Left lung (tissue), 10 donors: ENCODE data around the gene C1QTNF8. TPM values are rescaled to one million over a fixed set of nuclear protein-coding genes. Genes with fewer than 3 reads are reported as not detected.
A peak's percentile ranks its signal among the peaks of the same experiment; 100 is the strongest.

Experiments
- ATAC-seq: fragments of 200-7000 bp; cut with Tn5 transposase; one replicate; pipeline ENCODE4 v1.9.1; 2020; ENCODE audit warnings: moderate library complexity
- DNase-seq, 4 donors: peaks; one replicate each; pipeline ENCODE4 v3.0.0-alpha.2; 2013 to 2020
- H3K27ac ChIP-seq, 2 donors: fragments of 200-600 bp; sonication (generic) in 1 of 2; one replicate each; pipeline versions ENCODE4 v1.5.0 to v1.8.0; 2020 to 2021
- H3K27me3 ChIP-seq, 2 donors: fragments of 200-600 bp; sonication (generic) in 1 of 2; one replicate each; pipeline versions ENCODE4 v1.5.0 to v1.8.0; 2020 to 2021
- H3K36me3 ChIP-seq, 2 donors: fragments of 200-600 bp; sonication (generic) in 1 of 2; one replicate each; pipeline versions ENCODE4 v1.5.0 to v1.8.0; 2020 to 2021
- H3K4me1 ChIP-seq, 2 donors: fragments of 200-600 bp; one replicate each; pipeline ENCODE4 v1.8.0; 2021
- H3K4me3 ChIP-seq, 2 donors: fragments of 200-600 bp; sonication (generic) in 1 of 2; one replicate each; pipeline versions ENCODE4 v1.5.0 to v1.8.0; 2020 to 2021; ENCODE audit warnings: mild to moderate bottlenecking in 1 of 2
- H3K9me3 ChIP-seq, 2 donors: fragments of 200-600 bp; sonication (generic) in 1 of 2; one replicate each; pipeline versions ENCODE4 v1.5.0 to v1.8.0; 2020 to 2021
- intact Hi-C, 2 donors: fragments of 100-400 bp; cut with DNase I; formaldehyde crosslinking; loops; one replicate each; pipeline versions ENCODE4 v1.11.2 to v1.14.2; 2022
- polyA plus RNA-seq, 6 donors: library from polyadenylated mRNA; unstranded; fragments of 120-200 nt; gene quantifications; one replicate each; pipeline ENCODE4 v1.2.1, GENCODE V29; 2013; ENCODE audit not compliant: insufficient read length in 6 of 6
- total RNA-seq, 2 donors: library from RNA; stranded (reverse); fragmentation: NEBNext Ultra II Directional; extraction: Animal tissue kit (Norgen Biotek cat#: 25700); gene quantifications; one replicate each; pipeline ENCODE4 v1.2.1, GENCODE V29; 2021
- TF ChIP-seq, protein P1 (sequence below), 2 donors: fragments of 200-600 bp; sonication (generic) in 1 of 2; IDR thresholded peaks; one replicate each; pipeline versions ENCODE4 v1.5.0 to v1.8.0; 2021; ENCODE audit warnings: antibody characterized with exemption in 2 of 2
- donor health status: DM: no; HTN: yes; CAD: no.
- donor health status: DM: no; HTN: no; CAD: no.

The C1QTNF8 gene
- total and polyA plus RNA-seq, 8 donors: 0.10 to 0.23 (median 0.10) TPM; not detected in 5

DNA sequence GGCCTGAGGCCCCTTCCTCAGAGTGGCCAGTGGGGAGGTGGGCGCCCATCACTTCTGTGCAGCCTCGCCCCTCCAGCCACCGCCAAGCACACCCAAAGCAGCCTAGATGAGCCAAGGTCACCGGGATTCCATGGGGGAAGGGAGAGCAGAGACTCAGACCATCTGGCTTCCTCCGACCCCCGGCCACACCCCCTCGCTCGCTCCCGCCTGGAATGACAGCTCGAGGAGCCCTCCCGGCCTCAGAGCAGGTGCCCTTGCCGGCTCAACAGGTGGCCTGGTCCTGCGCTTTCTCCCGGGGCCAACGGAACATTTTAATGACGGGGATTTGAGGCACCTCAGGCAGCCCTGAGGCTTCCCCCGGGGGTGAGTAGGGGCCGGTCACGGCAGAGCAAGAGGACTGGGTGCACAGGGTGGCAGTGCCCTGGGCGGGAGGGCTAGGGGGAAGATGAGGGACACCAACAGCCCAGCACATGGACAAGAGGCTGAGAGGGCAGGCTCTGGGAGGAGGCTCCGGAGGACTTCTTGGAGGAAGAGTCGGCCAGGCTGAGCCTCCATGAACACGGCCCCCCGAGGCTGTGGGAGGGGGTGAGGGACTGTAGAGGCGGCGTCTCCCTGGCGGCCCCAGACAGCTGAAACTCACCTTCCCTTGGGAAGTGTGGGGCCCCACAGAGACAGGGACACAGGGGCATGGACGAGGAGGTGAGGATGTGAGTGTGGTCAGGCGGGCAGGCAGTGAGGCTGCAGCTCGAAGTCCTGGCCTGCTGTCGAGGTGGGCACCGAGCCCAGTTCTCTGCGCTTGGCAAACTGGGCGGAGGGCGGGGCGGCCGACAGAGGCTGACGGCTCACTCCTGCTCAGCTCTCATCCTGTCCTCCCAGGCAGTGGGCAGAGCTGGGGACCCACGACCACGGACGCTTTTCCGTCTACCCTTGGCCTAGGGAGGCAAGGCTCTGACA is 12.5 kb upstream of the C1QTNF8 start:
- DNase-seq: no peak
- Histone ChIP-seq H3K9me3 (no peaks in the 10 kb centered on the region), H3K36me3 (no peaks in the 10 kb centered on the region), H3K4me1 (no peaks in the 10 kb centered on the region), H3K27ac (no peak overlapping the region), H3K4me3 (no peak overlapping the region), H3K27me3 (peaks cover 2 to 99% of the 10 kb centered on the region in 2 donors)
- intact Hi-C loops: no loop called here
- ATAC-seq: no peak
- TF ChIP-seq, protein P1, sequence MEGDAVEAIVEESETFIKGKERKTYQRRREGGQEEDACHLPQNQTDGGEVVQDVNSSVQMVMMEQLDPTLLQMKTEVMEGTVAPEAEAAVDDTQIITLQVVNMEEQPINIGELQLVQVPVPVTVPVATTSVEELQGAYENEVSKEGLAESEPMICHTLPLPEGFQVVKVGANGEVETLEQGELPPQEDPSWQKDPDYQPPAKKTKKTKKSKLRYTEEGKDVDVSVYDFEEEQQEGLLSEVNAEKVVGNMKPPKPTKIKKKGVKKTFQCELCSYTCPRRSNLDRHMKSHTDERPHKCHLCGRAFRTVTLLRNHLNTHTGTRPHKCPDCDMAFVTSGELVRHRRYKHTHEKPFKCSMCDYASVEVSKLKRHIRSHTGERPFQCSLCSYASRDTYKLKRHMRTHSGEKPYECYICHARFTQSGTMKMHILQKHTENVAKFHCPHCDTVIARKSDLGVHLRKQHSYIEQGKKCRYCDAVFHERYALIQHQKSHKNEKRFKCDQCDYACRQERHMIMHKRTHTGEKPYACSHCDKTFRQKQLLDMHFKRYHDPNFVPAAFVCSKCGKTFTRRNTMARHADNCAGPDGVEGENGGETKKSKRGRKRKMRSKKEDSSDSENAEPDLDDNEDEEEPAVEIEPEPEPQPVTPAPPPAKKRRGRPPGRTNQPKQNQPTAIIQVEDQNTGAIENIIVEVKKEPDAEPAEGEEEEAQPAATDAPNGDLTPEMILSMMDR (IDR thresholded peaks at IDR 0.05): no peak

DNA sequence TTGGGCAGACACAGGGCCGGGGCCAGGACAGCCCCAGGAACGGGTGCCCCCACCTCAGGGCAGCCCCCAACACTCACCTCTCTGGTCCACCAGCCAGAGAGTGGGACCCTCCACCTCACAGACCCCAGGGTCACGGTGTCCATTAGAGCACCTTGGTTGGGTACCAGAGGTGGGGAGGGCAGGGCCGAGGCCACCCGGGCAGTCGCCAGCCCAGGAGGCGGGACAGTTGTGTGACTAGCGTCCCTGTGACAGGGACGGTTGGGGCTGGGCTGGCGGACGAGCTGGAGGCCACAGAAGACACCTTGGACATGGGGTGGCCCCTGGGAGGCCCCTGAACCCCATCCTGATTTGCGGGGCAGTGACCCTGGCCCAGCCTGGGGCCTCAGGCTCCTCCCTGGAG is 11.7 kb upstream of the C1QTNF8 start:
- no peak for ATAC-seq
- H3K36me3 ChIP-seq: no peaks in the 10 kb centered on the region
- no peaks in the 10 kb centered on the region for H3K9me3 ChIP-seq
- peaks cover 0 to 3% of the 10 kb centered on the region in 2 donors for H3K4me1 ChIP-seq
- H3K4me3 ChIP-seq: no peak overlapping the region
- no peak overlapping the region for H3K27ac ChIP-seq
- DNase-seq: no peak
- H3K27me3 ChIP-seq: peaks cover 8 to 99% of the 10 kb centered on the region in 2 donors
- TF ChIP-seq, protein P1 (IDR thresholded peaks at IDR 0.05): no peak
- intact Hi-C loops: loop anchor here in 1 of 2 donors (2.0 kb wide), 1 partner anchor 87 kb away; no protein-coding TSS in a partner anchor

DNA sequence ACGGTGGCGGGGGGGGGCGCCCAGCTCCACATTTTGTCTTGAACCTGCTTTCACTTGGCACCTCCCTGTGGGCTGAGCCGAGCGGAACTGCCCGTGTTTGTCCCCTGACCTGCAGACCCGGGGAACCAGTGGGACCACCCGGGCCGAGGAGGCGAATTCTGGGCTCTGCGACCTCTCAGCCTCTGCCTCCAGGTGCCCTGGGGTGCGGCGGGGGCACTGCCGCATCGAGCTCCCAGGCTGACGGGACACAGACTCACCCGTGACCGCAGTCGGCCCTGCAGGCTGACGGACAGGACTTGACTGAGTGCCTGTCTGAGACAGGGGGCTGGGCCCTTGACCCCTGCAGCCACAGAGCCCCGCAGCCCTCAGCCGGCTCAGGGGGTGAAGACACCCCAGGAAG is 11.1 kb upstream of the C1QTNF8 start:
- intact Hi-C loops: loop anchor here in 1 of 2 donors (2.0 kb wide), 1 partner anchor 88 kb away; no protein-coding TSS in a partner anchor
- TF ChIP-seq, protein P1 (IDR thresholded peaks at IDR 0.05): no peak
- H3K9me3 ChIP-seq: no peaks in the 10 kb centered on the region
- H3K36me3 ChIP-seq: no peaks in the 10 kb centered on the region
- peaks cover 8 to 97% of the 10 kb centered on the region in 2 donors for H3K27me3 ChIP-seq
- DNase-seq: no peak
- H3K27ac ChIP-seq: no peak overlapping the region
- H3K4me3 ChIP-seq: no peak overlapping the region
- no peak for ATAC-seq
- peaks cover 0 to 3% of the 10 kb centered on the region in 2 donors for H3K4me1 ChIP-seq

DNA sequence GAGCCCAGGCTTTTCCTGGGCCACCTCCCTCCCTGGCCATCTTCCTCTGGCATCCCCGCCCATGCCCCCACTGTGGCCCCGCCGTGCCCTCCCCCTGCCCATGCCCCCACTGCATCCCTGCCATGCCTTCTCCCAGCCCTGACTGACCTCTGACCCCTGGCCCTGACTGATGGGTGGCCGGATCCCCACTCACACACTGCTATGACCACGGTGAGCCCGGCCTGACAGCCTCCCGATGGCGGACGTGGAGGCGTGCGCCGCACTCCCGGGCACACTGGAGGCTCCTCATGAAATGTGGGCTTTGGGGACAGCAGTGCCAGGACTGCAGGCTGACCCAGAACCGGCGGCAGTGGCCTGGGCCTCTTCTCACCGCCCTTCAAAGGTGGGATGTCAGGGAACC is 10.6 kb upstream of the C1QTNF8 start:
- intact Hi-C loops: loop anchor here in 1 of 2 donors (2.0 kb wide), 1 partner anchor 88 kb away; no protein-coding TSS in a partner anchor
- no peak for DNase-seq
- peaks cover 8 to 97% of the 10 kb centered on the region in 2 donors for H3K27me3 ChIP-seq
- H3K4me1 ChIP-seq: peaks cover 0 to 3% of the 10 kb centered on the region in 2 donors
- ATAC-seq: no peak
- H3K36me3 ChIP-seq: no peaks in the 10 kb centered on the region
- H3K27ac ChIP-seq: no peak overlapping the region
- H3K9me3 ChIP-seq: no peaks in the 10 kb centered on the region
- TF ChIP-seq, protein P1 (IDR thresholded peaks at IDR 0.05): peak in 1 of 2 donors; percentile 9
- H3K4me3 ChIP-seq: no peak overlapping the region
